ENCODE data around the gene UTP4.

Gene UTP4

DNA sequence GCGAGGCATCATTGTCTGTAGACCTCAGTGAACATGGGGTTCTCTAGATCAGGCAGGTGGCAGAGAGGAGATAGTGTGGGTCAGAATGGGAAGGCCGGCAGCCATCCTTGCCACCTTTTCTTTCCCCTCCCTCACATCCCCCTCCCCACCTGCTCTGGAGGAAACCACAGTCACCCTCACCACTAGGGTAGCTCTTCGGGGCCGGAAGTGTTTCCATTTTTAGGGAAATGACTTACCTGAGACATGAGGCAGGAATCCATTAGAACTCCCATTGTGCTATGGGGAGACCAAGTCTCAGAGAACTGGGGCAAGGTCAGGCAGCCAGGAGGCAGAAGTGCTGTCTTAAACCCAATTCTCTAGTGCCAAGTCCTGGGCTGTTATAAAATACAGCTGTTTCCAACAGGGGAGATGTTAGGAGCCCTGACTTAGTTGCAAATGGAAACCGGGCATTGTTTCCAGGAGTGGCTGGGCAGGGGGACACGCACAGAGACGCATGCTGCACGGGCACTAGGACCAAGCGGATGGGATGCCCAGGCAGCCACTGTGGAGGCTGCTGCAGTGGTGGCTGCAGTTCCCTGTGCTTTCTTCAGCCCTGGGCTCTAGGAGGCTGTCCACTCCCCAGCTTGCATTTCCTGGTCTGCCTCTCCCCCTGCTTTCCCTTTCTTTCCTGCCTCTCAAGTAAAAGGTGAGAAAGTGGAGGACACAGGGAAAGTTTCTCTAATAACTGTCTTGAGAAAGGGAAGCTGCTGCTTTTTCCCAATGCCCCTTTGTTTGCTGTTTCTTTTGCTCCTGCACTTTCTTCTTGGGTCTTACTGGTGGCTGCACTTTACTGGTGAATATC is 24.2 kb upstream of the UTP4 start:
- H3K36me3 ChIP-seq (ENCODE audit: control insufficient read depth, insufficient read depth, low read length): peaks cover 6% of the 10 kb centered on the region
- TF ChIP-seq, protein P1, sequence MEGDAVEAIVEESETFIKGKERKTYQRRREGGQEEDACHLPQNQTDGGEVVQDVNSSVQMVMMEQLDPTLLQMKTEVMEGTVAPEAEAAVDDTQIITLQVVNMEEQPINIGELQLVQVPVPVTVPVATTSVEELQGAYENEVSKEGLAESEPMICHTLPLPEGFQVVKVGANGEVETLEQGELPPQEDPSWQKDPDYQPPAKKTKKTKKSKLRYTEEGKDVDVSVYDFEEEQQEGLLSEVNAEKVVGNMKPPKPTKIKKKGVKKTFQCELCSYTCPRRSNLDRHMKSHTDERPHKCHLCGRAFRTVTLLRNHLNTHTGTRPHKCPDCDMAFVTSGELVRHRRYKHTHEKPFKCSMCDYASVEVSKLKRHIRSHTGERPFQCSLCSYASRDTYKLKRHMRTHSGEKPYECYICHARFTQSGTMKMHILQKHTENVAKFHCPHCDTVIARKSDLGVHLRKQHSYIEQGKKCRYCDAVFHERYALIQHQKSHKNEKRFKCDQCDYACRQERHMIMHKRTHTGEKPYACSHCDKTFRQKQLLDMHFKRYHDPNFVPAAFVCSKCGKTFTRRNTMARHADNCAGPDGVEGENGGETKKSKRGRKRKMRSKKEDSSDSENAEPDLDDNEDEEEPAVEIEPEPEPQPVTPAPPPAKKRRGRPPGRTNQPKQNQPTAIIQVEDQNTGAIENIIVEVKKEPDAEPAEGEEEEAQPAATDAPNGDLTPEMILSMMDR (IDR thresholded peaks at IDR 0.05; ENCODE audit: insufficient read depth, low read length, poor library complexity, severe bottlenecking): no peak
- no peak overlapping the region for H3K4me3 ChIP-seq (replicated peaks; ENCODE audit: low read depth, low read length)
- no peaks in the 10 kb centered on the region for H3K27me3 ChIP-seq (replicated peaks; ENCODE audit: control insufficient read depth, insufficient read depth, low read length)
- DNase-seq (ENCODE audit: extremely low read depth, insufficient read length): no peak

GRCh38 chr16:69108905-69109252 is 23.6 kb upstream of the UTP4 start:
- no peaks in the 10 kb centered on the region for H3K27me3 ChIP-seq (replicated peaks; ENCODE audit: control insufficient read depth, insufficient read depth, low read length)
- peaks cover 6% of the 10 kb centered on the region for H3K36me3 ChIP-seq (ENCODE audit: control insufficient read depth, insufficient read depth, low read length)
- no peak overlapping the region for H3K4me3 ChIP-seq (replicated peaks; ENCODE audit: low read depth, low read length)
- DNase-seq (ENCODE audit: extremely low read depth, insufficient read length): no peak
- TF ChIP-seq, protein P1 (IDR thresholded peaks at IDR 0.05; ENCODE audit: insufficient read depth, low read length, poor library complexity, severe bottlenecking): no peak

DNA sequence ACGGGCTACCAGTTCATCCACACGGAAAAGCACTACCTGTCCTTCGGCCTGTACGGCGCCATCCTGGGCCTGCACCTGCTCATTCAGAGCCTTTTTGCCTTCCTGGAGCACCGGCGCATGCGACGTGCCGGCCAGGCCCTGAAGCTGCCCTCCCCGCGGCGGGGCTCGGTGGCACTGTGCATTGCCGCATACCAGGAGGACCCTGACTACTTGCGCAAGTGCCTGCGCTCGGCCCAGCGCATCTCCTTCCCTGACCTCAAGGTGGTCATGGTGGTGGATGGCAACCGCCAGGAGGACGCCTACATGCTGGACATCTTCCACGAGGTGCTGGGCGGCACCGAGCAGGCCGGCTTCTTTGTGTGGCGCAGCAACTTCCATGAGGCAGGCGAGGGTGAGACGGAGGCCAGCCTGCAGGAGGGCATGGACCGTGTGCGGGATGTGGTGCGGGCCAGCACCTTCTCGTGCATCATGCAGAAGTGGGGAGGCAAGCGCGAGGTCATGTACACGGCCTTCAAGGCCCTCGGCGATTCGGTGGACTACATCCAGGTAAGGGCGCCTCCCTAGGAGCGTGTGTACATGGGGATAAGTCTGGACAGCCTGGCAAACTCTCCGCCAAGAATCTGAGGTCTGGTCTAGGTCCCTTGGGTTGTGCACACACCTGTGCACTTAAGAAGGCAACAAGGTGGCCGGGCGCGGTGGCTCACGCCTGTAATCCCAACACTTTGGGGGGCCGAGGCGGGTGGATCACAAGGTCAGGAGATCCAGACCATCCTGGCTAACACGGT is 22.8 kb upstream of the UTP4 start:
- Histone ChIP-seq H3K4me3 (replicated peaks; ENCODE audit: low read depth, low read length) (no peak overlapping the region), H3K27me3 (replicated peaks; ENCODE audit: control insufficient read depth, insufficient read depth, low read length) (no peaks in the 10 kb centered on the region), H3K36me3 (ENCODE audit: control insufficient read depth, insufficient read depth, low read length) (peaks cover 6% of the 10 kb centered on the region)
- TF ChIP-seq, protein P1 (IDR thresholded peaks at IDR 0.05; ENCODE audit: insufficient read depth, low read length, poor library complexity, severe bottlenecking): no peak
- DNase-seq (ENCODE audit: extremely low read depth, insufficient read length): no peak

DNA sequence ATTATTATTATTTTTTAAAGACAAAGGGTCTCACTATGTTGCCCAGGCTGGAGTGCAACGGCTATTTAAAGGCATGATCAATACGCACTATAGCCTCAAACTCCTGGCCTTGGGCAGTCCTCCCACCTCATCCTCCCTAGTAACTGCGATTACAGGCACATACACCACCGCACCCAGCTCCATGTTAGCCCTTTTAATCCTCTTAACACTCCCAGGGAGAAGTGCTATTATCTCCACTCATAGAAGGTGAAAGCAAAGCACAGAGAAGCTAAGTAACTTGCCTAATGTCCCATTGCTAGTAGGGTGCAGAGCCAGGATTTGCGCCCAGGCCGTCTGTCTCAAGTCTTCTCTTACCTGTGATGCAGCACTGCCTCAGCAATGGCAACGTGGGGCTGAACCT is 22.0 kb upstream of the UTP4 start:
- Histone ChIP-seq H3K4me3 (replicated peaks; ENCODE audit: low read depth, low read length) (no peak overlapping the region), H3K27me3 (replicated peaks; ENCODE audit: control insufficient read depth, insufficient read depth, low read length) (no peaks in the 10 kb centered on the region), H3K36me3 (ENCODE audit: control insufficient read depth, insufficient read depth, low read length) (peaks cover 6% of the 10 kb centered on the region)
- TF ChIP-seq, protein P1 (IDR thresholded peaks at IDR 0.05; ENCODE audit: insufficient read depth, low read length, poor library complexity, severe bottlenecking): no peak
- no peak for DNase-seq (ENCODE audit: extremely low read depth, insufficient read length)

GRCh38 chr16:69111216-69111875 is 21.1 kb upstream of the UTP4 start:
- Histone ChIP-seq H3K27me3 (replicated peaks; ENCODE audit: control insufficient read depth, insufficient read depth, low read length) (no peaks in the 10 kb centered on the region), H3K36me3 (ENCODE audit: control insufficient read depth, insufficient read depth, low read length) (peaks cover 6% of the 10 kb centered on the region), H3K4me3 (replicated peaks; ENCODE audit: low read depth, low read length) (no peak overlapping the region)
- TF ChIP-seq, protein P1 (IDR thresholded peaks at IDR 0.05; ENCODE audit: insufficient read depth, low read length, poor library complexity, severe bottlenecking): no peak
- DNase-seq (ENCODE audit: extremely low read depth, insufficient read length): no peak

Data from GM06990 (cell line).